Vagina (tissue), 2 donors: ENCODE results near the gene SLC18A3.

ENCODE experiments used
- CTCF ChIP-seq, 3 experiments: fragments of 450-650 bp in 2 of 3; fragments of 200-600 bp in 1 of 3; sonication (generic) in 1 of 3; IDR thresholded peaks; one replicate each; pipeline ENCODE4 v1.5.1; 2017 to 2019; ENCODE audit warnings: antibody characterized with exemption in 3 of 3, mild to moderate bottlenecking in 2 of 3, moderate library complexity in 2 of 3
- POLR2A ChIP-seq, 2 donors: fragments of 450-650 bp; IDR thresholded peaks; one replicate each; pipeline ENCODE4 v1.6.1; 2017; ENCODE audit warnings: antibody characterized with exemption in 2 of 2, mild to moderate bottlenecking in 2 of 2, moderate library complexity in 2 of 2

- TF ChIP-seq POLR2A (IDR thresholded peaks at IDR 0.05), result no peak
- no peak for TF ChIP-seq CTCF (IDR thresholded peaks at IDR 0.05)
Observed at GRCh38 chr10:49595003-49595712, 15.0 kb upstream of the SLC18A3 start.
